NCI-H2171 (cell line): ENCODE data around the gene TLE7.

Experiments used
- DNase-seq: peaks from one replicate; lab custom pipeline; 2025; lab: John Stamatoyannopoulos, UW

TLE7 gene

DNA sequence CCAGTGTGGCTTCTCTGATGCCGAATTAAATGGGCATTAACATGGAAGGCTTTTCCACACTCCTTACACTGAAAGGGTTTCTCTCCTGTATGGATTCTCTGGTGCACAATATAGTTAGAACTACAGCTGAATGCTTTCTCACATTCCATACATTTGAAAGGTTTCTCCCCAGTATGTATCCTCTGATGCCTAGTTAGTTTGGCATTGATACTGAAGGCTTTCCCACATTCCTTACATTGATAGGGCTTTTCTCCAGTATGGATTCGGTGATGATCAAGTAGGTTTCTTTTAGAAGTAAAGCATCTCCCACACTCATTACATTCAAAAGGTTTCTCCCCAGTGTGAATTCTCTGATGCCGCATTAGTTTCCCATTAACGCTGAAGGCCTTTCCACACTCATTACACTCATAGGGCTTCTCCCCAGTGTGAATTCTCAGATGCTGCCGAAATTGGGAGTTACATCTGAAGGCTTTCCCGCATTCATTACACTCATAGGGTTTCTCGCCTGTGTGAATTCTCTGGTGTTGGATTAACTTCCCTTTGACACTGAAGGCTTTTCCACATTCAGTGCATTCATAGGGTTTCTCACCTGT is 6.5 kb upstream of the TLE7 start:
- no peak for DNase-seq

DNA sequence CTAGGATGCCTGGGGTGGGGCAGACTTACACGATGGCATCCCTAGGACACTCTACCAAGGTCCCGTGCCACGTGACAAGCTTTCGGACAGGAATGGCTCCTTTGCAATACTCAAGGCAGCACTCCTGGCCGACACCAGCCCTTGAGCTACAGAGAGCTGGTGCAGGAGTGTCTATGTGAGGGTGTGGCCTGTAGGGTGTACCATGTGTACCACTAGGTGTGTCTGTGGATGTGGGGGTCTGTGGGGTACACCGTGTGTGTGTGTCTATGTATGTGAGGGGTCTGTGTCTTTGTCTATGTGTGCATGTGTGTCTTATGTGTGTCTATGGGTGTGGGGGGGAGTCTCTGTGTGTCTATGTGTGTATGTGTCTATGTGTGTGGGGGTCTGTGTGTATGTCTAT is 1.9 kb upstream of the TLE7 start:
- DNase-seq: no peak

DNA sequence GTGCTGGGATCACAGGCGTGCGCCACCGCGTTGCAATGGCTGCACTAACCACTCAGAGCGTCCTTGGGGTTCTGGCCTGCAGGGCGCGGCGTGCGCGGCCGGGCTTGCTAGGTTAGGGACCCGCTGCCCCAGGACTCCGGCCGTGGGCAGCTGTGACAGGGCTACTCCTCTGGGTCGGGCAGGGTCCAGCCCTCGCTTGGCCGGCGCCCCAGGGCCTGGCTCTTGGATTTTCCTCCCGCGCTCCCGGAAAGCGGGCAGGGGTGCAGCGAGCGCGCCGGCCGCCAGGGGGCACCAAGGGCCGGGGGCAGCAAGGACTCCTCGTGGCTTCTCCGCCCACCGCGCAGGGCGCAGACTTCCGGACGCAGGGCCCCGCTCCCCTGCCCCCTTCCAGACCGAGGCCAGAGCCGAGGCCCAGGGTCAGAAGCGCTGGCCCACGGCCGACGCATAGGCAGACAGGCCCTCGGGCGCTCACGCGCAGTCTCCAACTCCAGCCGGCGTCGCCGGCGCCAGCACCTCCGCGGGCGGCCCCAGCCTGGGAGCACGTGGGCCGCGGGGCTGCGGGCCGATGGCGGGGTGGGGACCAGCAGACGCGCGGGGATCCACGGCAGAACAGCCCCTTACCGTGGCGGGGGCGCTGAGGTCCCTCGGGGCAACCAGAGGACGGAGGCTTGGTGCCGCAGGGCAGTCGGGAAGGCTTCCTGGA is 355 bp downstream of the TLE7 start:
- no peak for DNase-seq

GRCh38 chr16:71440669-71441347 is 1.0 kb downstream of the TLE7 start:
- no peak for DNase-seq

GRCh38 chr16:71439523-71439922 is 2.3 kb downstream of the TLE7 start:
- no peak for DNase-seq

DNA sequence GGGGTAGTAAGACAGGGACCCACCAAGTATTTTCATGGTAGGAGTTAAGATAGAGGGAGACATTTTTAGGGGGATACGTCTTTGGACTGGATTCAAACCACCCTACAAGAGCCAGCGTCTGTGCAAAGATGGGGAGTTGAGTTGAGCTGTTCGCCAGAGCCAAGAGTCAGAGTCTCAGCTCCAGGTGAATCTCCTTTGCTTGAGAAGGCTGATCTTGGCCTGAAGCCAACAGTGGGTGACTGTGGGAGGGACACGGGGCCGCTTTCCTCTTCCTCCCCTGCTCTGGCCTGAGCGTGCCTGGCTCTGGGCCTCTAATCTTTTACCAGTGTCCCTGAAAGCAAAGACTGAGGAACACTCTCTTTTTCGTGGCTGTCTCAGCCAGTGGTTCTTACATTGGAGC is 5.4 kb downstream of the TLE7 start:
- DNase-seq: no peak

DNA sequence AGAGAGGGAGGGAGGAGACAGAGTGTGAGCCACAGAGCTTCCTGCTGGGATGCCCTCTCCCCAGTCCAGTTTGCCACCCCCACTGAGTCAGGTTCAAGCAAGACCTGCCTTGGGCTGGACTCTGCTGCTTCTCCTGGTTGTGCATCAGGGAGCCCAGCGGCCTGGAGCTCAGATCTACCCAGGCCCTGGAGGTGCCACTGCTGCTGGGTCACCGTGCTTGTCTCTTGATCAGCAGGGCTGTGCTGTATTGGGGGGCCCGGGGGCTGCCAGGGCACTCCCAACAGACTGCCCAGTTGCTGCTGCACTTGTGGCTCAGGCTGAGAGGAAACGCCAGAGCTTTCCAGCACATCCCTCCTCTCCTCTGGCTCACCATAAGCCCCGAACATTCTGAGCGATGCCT is 8.9 kb downstream of the TLE7 start:
- DNase-seq: no peak

GRCh38 chr16:71431991-71432390 is 9.9 kb downstream of the TLE7 start:
- DNase-seq: no peak

DNA sequence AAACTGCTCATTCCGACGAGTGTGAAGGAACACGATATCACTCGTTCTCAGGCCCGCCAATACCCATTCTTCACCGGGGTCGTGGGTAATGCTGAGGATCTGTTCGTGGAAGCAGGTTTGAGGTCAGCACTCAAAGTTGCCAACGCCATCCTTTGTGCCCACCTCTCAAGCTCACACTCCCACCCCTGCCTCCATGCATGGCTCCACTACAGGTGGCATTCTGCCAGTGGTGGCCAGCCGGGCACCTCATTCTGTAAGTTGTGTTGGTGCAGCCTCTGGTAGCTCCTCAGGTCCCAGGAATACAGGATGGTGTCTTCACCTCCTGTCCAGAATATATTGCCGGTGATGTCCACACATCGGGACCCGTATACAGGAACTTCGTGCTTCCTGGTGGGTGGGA is 10.7 kb downstream of the TLE7 start:
- no peak for DNase-seq

GRCh38 chr16:71430744-71431143 is 11.1 kb downstream of the TLE7 start:
- no peak for DNase-seq

- no peak for DNase-seq
Observed at GRCh38 chr16:71429581-71429980, 12.3 kb downstream of the TLE7 start.

GRCh38 chr16:71428883-71429282 is 13.0 kb downstream of the TLE7 start:
- no peak for DNase-seq

GRCh38 chr16:71428385-71428784 is 13.5 kb downstream of the TLE7 start:
- no peak for DNase-seq

- DNase-seq: no peak
Observed at GRCh38 chr16:71426880-71427615, 14.8 kb downstream of the TLE7 start.

GRCh38 chr16:71426069-71426879 is 15.6 kb downstream of the TLE7 start:
- DNase-seq: peak; percentile 19

- no peak for DNase-seq
Observed at GRCh38 chr16:71425746-71426068, 16.1 kb downstream of the TLE7 start.

- DNase-seq: no peak
Observed at GRCh38 chr16:71424626-71425025, 17.2 kb downstream of the TLE7 start.

GRCh38 chr16:71423865-71424264 is 18.0 kb downstream of the TLE7 start:
- no peak for DNase-seq

- no peak for DNase-seq
Observed at GRCh38 chr16:71423016-71423415, 18.8 kb downstream of the TLE7 start.

GRCh38 chr16:71421911-71422310 is 19.9 kb downstream of the TLE7 start:
- no peak for DNase-seq

GRCh38 chr16:71414038-71414437 is 27.8 kb downstream of the TLE7 start:
- no peak for DNase-seq

DNA sequence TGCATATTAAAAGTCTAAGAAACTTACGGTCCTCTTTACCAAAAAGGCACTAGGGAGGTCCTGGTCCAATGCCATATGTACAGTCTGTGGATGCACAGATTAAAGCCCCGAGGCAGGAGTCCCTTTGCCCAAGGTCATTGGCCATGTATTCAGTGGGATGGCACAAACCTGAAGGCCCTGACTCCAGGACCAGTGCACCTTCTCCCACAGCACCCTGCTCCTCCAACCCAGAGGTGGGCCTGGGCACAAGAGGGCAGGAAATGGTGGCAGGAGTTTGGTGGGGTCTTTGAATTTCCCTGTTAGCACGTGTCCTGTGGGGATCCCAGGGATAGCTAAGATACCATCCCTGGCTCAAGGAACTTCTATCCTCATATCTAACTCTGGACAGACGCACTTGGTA is 28.5 kb downstream of the TLE7 start:
- DNase-seq: no peak
